ENCODE results near the gene ZBTB26.

The ZBTB26 gene

GRCh38 chr9:122931226-122932121, at the start of gene ZBTB26:
Gene ZBTB26 (minus strand): TSS chr9:122931512. CDS start chr9:122919934, 11,578 bp downstream.
- peak; percentile 91 for DNase-seq

- DNase-seq, result no peak
Observed at GRCh38 chr9:122978601-122979000, 47.3 kb upstream of the ZBTB26 start.

- DNase-seq, result no peak
Observed at GRCh38 chr9:122975196-122975595, 43.9 kb upstream of the ZBTB26 start.

GRCh38 chr9:122961139-122961538, 29.8 kb upstream of the ZBTB26 start:
- DNase-seq, result no peak

GRCh38 chr9:122955961-122956360, 24.6 kb upstream of the ZBTB26 start:
- DNase-seq, result no peak

GRCh38 chr9:122954253-122954691, 23.0 kb upstream of the ZBTB26 start:
- no peak for DNase-seq

GRCh38 chr9:122951056-122951455, 19.7 kb upstream of the ZBTB26 start:
- DNase-seq, result no peak

GRCh38 chr9:122950263-122950662, 19.0 kb upstream of the ZBTB26 start:
- no peak for DNase-seq

- no peak for DNase-seq
Observed at GRCh38 chr9:122949696-122950095, 18.4 kb upstream of the ZBTB26 start.

GRCh38 chr9:122948313-122948712, 17.0 kb upstream of the ZBTB26 start:
- no peak for DNase-seq

GRCh38 chr9:122946461-122947005, 15.2 kb upstream of the ZBTB26 start:
- DNase-seq, result no peak

GRCh38 chr9:122944960-122945888, 13.9 kb upstream of the ZBTB26 start:
- DNase-seq, result no peak

GRCh38 chr9:122941582-122942234, 10.4 kb upstream of the ZBTB26 start:
- no peak for DNase-seq

- DNase-seq, result peak; percentile 90
Observed at GRCh38 chr9:122940749-122941581, 9.7 kb upstream of the ZBTB26 start, which contains the start of gene RABGAP1. Gene RABGAP1 (plus strand): TSS chr9:122941020. CDS start chr9:122957060, 16,040 bp downstream.

- no peak for DNase-seq
Observed at GRCh38 chr9:122940454-122940748, 9.1 kb upstream of the ZBTB26 start.

- DNase-seq, result no peak
Observed at GRCh38 chr9:122939601-122940000, 8.3 kb upstream of the ZBTB26 start.

GRCh38 chr9:122936883-122937282, 5.6 kb upstream of the ZBTB26 start:
- no peak for DNase-seq

- no peak for DNase-seq
Observed at GRCh38 chr9:122936464-122936863, 5.2 kb upstream of the ZBTB26 start.

GRCh38 chr9:122930541-122931225, 629 bp downstream of the ZBTB26 start:
- no peak for DNase-seq

- no peak for DNase-seq
Observed at GRCh38 chr9:122929796-122930354, 1.4 kb downstream of the ZBTB26 start.

GRCh38 chr9:122923947-122924346, 7.4 kb downstream of the ZBTB26 start:
- no peak for DNase-seq
